ENCODE results near the gene SLC38A8. TPM values are rescaled to one million over a fixed set of nuclear protein-coding genes. Genes with fewer than 3 reads are reported as not detected.

Gene SLC38A8
- total and polyA plus RNA-seq, 12 donors, result 0.45 to 30.8 (median 3.2) TPM; not detected in 8

- TF ChIP-seq CTCF (IDR thresholded peaks at IDR 0.05), result no peak
- DNase-seq (no peak), ATAC-seq (no peak)
These were observed 38.2 kb downstream of the SLC38A8 start for GRCh38 chr16:84004442-84004841.

GRCh38 chr16:84003038-84003437 lies 39.6 kb downstream of the SLC38A8 start:
- no peak overlapping the region for H3K4me3 ChIP-seq
- 79 to 87% methylated on average over 12 of the region's 12 CpGs for WGBS, 2 donors
- H3K9me3 ChIP-seq, result no peaks in the 10 kb centered on the region
- H3K4me1 ChIP-seq, result no peaks in the 10 kb centered on the region
- ATAC-seq, result no peak
- H3K27me3 ChIP-seq, result peaks cover 0 to 26% (median 8%) of the 10 kb centered on the region in 7 donors
- H3K36me3 ChIP-seq, result no peaks in the 10 kb centered on the region
- H3K27ac ChIP-seq, result no peak overlapping the region
- DNase-seq, result no peak
- intact Hi-C loops (cut with DNase I), result no loop called here
- no peak for TF ChIP-seq CTCF (IDR thresholded peaks at IDR 0.05)

More at GRCh38 chr16:84004442-84004841, 38.2 kb downstream of the SLC38A8 start:
- WGBS, 2 donors, result 76 to 86% methylated on average over 7 of the region's 7 CpGs
- Histone ChIP-seq H3K4me3 (no peak overlapping the region), H3K4me1 (no peaks in the 10 kb centered on the region), H3K9me3 (no peaks in the 10 kb centered on the region), H3K27me3 (peaks cover 0 to 12% (median 5%) of the 10 kb centered on the region in 7 donors), H3K27ac (no peak overlapping the region), H3K36me3 (no peaks in the 10 kb centered on the region)
- intact Hi-C loops (cut with DNase I), result no loop called here

GRCh38 chr16:84001726-84002125 lies 40.9 kb downstream of the SLC38A8 start:
- Histone ChIP-seq H3K27ac (no peak overlapping the region), H3K27me3 (peaks cover 0 to 31% (median 8%) of the 10 kb centered on the region in 7 donors), H3K36me3 (no peaks in the 10 kb centered on the region), H3K4me1 (no peaks in the 10 kb centered on the region), H3K4me3 (no peak overlapping the region), H3K9me3 (no peaks in the 10 kb centered on the region)
- 85 to 90% methylated on average over 7 of the region's 7 CpGs for WGBS, 2 donors
- TF ChIP-seq CTCF (IDR thresholded peaks at IDR 0.05), result no peak
- intact Hi-C loops (cut with DNase I), result no loop called here
- DNase-seq (no peak), ATAC-seq (no peak)

- intact Hi-C loops (cut with DNase I), result no loop called here
- Histone ChIP-seq H3K27ac (no peak overlapping the region), H3K27me3 (peaks cover 0 to 35% (median 10%) of the 10 kb centered on the region in 7 donors), H3K9me3 (no peaks in the 10 kb centered on the region), H3K4me1 (peaks cover 0 to under 1% (median 0%) of the 10 kb centered on the region in 9 donors), H3K36me3 (no peaks in the 10 kb centered on the region), H3K4me3 (no peak overlapping the region)
- WGBS, 2 donors, result 69 to 80% methylated on average over 13 of the region's 13 CpGs
- DNase-seq (no peak), ATAC-seq (no peak)
- no peak for TF ChIP-seq CTCF (IDR thresholded peaks at IDR 0.05)
These were observed 41.5 kb downstream of the SLC38A8 start for GRCh38 chr16:84000989-84001642.
